Measurements from ENCODE around the gene TUBE1. TPM values are rescaled to one million over a fixed set of nuclear protein-coding genes. Genes with fewer than 3 reads are reported as not detected.

TUBE1 gene
- total RNA-seq, 1 donor = 49.6 TPM

DNA sequence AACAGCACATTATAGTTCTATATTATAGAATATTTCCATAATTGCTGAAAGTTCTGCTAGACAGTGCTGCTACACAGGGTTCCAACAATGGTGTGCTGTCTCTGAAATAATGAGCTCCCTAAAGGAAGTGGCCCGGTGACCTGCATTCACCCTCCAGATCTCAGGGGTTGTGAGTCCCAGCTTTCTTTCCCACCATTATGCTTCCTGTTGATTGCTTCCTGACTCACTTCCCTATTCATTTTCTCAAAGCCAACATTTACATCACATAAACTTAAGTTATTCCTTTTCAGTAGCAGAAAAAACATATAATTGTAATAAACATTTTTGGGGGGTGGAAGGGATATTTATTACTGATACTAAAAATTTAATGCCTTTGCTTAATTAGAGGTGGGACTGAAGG is 46.3 kb downstream of the TUBE1 start:
- H3K4me3 ChIP-seq (ENCODE audit: insufficient read depth, low read length) = no peak overlapping the region
- no peaks in the 10 kb centered on the region for H3K9me3 ChIP-seq (ENCODE audit: low read depth, low read length)
- DNase-seq (ENCODE audit: insufficient read length, low spot score, missing footprints) = peak; percentile 74
- peak overlapping the region; percentile 100 for H3K27ac ChIP-seq (ENCODE audit: low read depth, low read length)
- H3K36me3 ChIP-seq (ENCODE audit: insufficient read depth, low read length) = no peaks in the 10 kb centered on the region
- H3K4me1 ChIP-seq (ENCODE audit: insufficient read depth, low read length) = peaks cover 75% of the 10 kb centered on the region
- no peaks in the 10 kb centered on the region for H4K20me1 ChIP-seq (ENCODE audit: insufficient read depth, low read length)
- no peaks in the 10 kb centered on the region for H3K27me3 ChIP-seq (ENCODE audit: insufficient read depth, low read length)
- no peak overlapping the region for H3K4me2 ChIP-seq (ENCODE audit: insufficient read depth, low read length)
- H2AFZ ChIP-seq (ENCODE audit: low read length) = no peak overlapping the region
- TF ChIP-seq CTCF (IDR thresholded peaks at IDR 0.05; ENCODE audit: extremely low read depth, low read depth, low read length) = no peak
- no peaks in the 10 kb centered on the region for H3K79me2 ChIP-seq (ENCODE audit: insufficient read depth, low read length)

DNA sequence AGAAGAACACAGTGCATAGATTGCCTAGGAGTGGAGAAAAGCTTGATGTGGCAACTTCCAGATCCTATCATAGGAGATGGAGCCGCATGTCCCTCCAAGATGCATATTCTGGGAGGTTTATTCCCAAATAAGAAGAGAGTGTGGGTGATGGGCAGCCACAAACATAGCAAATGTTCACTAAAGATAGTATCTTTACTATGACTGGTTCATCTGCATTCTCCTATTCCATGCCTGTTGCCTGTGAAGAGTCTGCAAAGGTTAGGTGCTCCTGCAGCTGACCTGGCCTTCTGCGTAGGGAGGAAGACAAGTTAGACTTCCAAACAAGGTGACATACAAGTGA is 47.9 kb downstream of the TUBE1 start:
- Histone ChIP-seq H4K20me1 (ENCODE audit: insufficient read depth, low read length) (no peaks in the 10 kb centered on the region), H3K36me3 (ENCODE audit: insufficient read depth, low read length) (no peaks in the 10 kb centered on the region), H3K4me1 (ENCODE audit: insufficient read depth, low read length) (peaks cover 73% of the 10 kb centered on the region), H3K27me3 (ENCODE audit: insufficient read depth, low read length) (no peaks in the 10 kb centered on the region), H3K4me2 (ENCODE audit: insufficient read depth, low read length) (no peak overlapping the region), H3K4me3 (ENCODE audit: insufficient read depth, low read length) (no peak overlapping the region), H3K27ac (ENCODE audit: low read depth, low read length) (peak overlapping the region; percentile 100), H3K79me2 (ENCODE audit: insufficient read depth, low read length) (no peaks in the 10 kb centered on the region), H2AFZ (ENCODE audit: low read length) (no peak overlapping the region), H3K9me3 (ENCODE audit: low read depth, low read length) (no peaks in the 10 kb centered on the region)
- no peak for DNase-seq (ENCODE audit: insufficient read length, low spot score, missing footprints)
- no peak for TF ChIP-seq CTCF (IDR thresholded peaks at IDR 0.05; ENCODE audit: extremely low read depth, low read depth, low read length)

DNA sequence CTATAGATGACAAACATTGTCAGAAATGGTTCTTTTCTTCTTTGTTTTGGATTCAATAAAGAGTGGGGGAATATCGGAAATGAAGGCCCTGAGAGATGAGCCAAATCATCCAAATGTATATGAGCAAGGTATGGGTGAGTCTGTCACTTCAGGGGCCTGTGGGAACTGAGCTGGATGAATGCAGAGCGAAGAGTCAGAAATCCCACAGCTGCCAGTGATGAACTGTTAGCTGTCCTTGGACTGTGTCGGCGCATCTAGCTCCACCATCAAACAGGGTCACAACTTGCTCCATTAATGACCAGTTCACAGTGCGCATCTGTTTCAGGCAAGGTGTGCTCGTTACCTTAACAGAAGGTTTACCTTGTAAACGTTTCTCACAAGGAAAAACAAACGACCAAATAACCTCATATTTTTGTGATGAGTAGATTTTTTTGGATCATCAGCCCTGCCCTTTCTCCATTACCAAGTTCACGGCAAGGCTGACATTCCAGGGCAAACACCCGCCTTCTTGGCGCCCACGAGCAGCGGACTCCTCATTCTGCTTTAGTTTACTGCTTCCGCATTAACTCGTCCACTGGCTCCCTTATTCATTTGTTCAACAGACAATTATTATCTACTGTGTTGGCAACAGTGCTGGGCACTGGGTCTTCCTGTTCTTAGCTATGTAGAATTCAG is 48.4 kb downstream of the TUBE1 start:
- H3K4me1 ChIP-seq (ENCODE audit: insufficient read depth, low read length) = peaks cover 68% of the 10 kb centered on the region
- H3K27me3 ChIP-seq (ENCODE audit: insufficient read depth, low read length) = no peaks in the 10 kb centered on the region
- H3K36me3 ChIP-seq (ENCODE audit: insufficient read depth, low read length) = no peaks in the 10 kb centered on the region
- H3K4me2 ChIP-seq (ENCODE audit: insufficient read depth, low read length) = peak overlapping the region; percentile 70
- no peaks in the 10 kb centered on the region for H3K79me2 ChIP-seq (ENCODE audit: insufficient read depth, low read length)
- DNase-seq (ENCODE audit: insufficient read length, low spot score, missing footprints) = no peak
- no peaks in the 10 kb centered on the region for H4K20me1 ChIP-seq (ENCODE audit: insufficient read depth, low read length)
- TF ChIP-seq CTCF (IDR thresholded peaks at IDR 0.05; ENCODE audit: extremely low read depth, low read depth, low read length) = no peak
- H3K9me3 ChIP-seq (ENCODE audit: low read depth, low read length) = no peaks in the 10 kb centered on the region
- H3K27ac ChIP-seq (ENCODE audit: low read depth, low read length) = peak overlapping the region; percentile 100
- H3K4me3 ChIP-seq (ENCODE audit: insufficient read depth, low read length) = no peak overlapping the region
- H2AFZ ChIP-seq (ENCODE audit: low read length) = no peak overlapping the region

DNA sequence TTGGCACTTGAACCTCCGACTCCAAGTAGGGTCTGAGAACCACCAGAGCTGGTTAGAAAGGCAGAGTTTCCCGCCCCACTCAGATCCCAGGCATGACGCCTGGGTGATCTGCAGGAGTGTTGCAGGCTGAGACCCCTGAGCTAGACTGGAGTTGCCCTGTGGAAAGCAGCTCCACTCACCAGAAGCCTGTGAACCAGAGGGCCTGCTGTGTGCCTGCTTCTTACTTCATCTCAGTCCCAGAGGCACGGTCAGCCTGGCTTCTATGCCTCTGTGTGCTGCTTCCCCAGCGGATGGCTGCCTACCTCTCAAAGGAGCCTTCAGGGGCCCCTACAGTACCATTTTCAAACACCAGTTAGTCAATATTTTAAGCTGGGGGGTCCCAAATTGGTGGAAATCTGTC is 49.0 kb downstream of the TUBE1 start:
- peaks cover 70% of the 10 kb centered on the region for H3K4me1 ChIP-seq (ENCODE audit: insufficient read depth, low read length)

More for the DNA sequence above, 49.0 kb downstream of the TUBE1 start:
- no peaks in the 10 kb centered on the region for H4K20me1 ChIP-seq (ENCODE audit: insufficient read depth, low read length)
- H3K27ac ChIP-seq (ENCODE audit: low read depth, low read length) = peak overlapping the region; percentile 100
- peak overlapping the region; percentile 70 for H3K4me2 ChIP-seq (ENCODE audit: insufficient read depth, low read length)
- no peaks in the 10 kb centered on the region for H3K27me3 ChIP-seq (ENCODE audit: insufficient read depth, low read length)
- H3K4me3 ChIP-seq (ENCODE audit: insufficient read depth, low read length) = peak overlapping the region; percentile 33
- DNase-seq (ENCODE audit: insufficient read length, low spot score, missing footprints) = no peak
- H2AFZ ChIP-seq (ENCODE audit: low read length) = peak overlapping the region; percentile 11
- TF ChIP-seq CTCF (IDR thresholded peaks at IDR 0.05; ENCODE audit: extremely low read depth, low read depth, low read length) = no peak
- no peaks in the 10 kb centered on the region for H3K9me3 ChIP-seq (ENCODE audit: low read depth, low read length)
- H3K79me2 ChIP-seq (ENCODE audit: insufficient read depth, low read length) = no peaks in the 10 kb centered on the region
- H3K36me3 ChIP-seq (ENCODE audit: insufficient read depth, low read length) = no peaks in the 10 kb centered on the region

Measured in osteoblast (primary cell).